Heart left ventricle (tissue), 16 donors: ENCODE measurements around the gene MAG. TPM values are rescaled to one million over a fixed set of nuclear protein-coding genes. Genes with fewer than 3 reads are reported as not detected.
A peak's percentile ranks its signal among the peaks of the same experiment; 100 is the strongest.

Experiments used
- ATAC-seq, 4 donors: fragments of 200-7000 bp; cut with Tn5 transposase; one replicate each; pipeline ENCODE4 v1.9.1; 2020 to 2022; ENCODE audit warnings: moderate library complexity in 4 of 4, mild to moderate bottlenecking in 3 of 4, moderate number of reproducible peaks in 1 of 4
- DNase-seq, 5 donors: peaks; one replicate each; pipeline ENCODE4 v3.0.0-alpha.2; 2020
- H3K27ac ChIP-seq, 12 donors: fragments of 200-600 bp; sonication (generic) in 4 of 12; one replicate each; pipeline versions ENCODE4 v1.5.0 to v1.8.0; 2016 to 2022; ENCODE audit warnings: mild to moderate bottlenecking in 2 of 12
- H3K27me3 ChIP-seq, 9 donors: fragments of 200-600 bp; sonication (generic) in 2 of 9; one replicate each; pipeline versions ENCODE4 v1.5.1 to v1.8.0; 2016 to 2022; ENCODE audit warnings: mild to moderate bottlenecking in 3 of 9
- H3K36me3 ChIP-seq, 9 donors: fragments of 200-600 bp; sonication (generic) in 2 of 9; one replicate each; pipeline versions ENCODE4 v1.5.0 to v1.8.0; 2018 to 2022; ENCODE audit warnings: mild to moderate bottlenecking in 2 of 9
- H3K4me1 ChIP-seq, 12 donors: fragments of 200-600 bp; sonication (generic) in 4 of 12; one replicate each; pipeline versions ENCODE4 v1.5.0 to v1.8.0; 2016 to 2022; ENCODE audit warnings: mild to moderate bottlenecking in 3 of 12
- H3K4me3 ChIP-seq, 12 donors: fragments of 200-600 bp; sonication (generic) in 4 of 12; one replicate each; pipeline versions ENCODE4 v1.5.0 to v1.8.0; 2017 to 2022; ENCODE audit warnings: mild to moderate bottlenecking in 9 of 12, moderate library complexity in 4 of 12
- H3K9me3 ChIP-seq, 12 donors: fragments of 200-600 bp; sonication (generic) in 4 of 12; one replicate each; pipeline versions ENCODE4 v1.5.0 to v1.8.0; 2016 to 2022; ENCODE audit warnings: mild to moderate bottlenecking in 1 of 12
- POLR2A ChIP-seq, 2 donors: fragments of 450-650 bp; IDR thresholded peaks; one replicate each; pipeline ENCODE4 v1.6.1; 2017; ENCODE audit warnings: antibody characterized with exemption in 2 of 2, mild to moderate bottlenecking in 2 of 2, moderate library complexity in 2 of 2
- WGBS, 4 donors: extraction: QIAGEN DNeasy Blood & Tissue Kit in 2 of 4; methylation state at CpG; one replicate each; pipeline versions ENCODE4 v1.1.5 to v1.1.7; 2013 to 2018; 5-methylcytosine and 5-hydroxymethylcytosine counted together
- intact Hi-C, 10 donors: fragments of 100-400 bp; cut with DNase I; formaldehyde crosslinking; loops; one replicate each; pipeline versions ENCODE4 v1.11.1 to v1.14.2; 2022
- polyA plus RNA-seq, 2 donors: library from polyadenylated mRNA; stranded (reverse); fragments of 200-250 nt; gene quantifications; one replicate each; pipeline ENCODE4 v1.2.3, GENCODE V29; 2013
- total RNA-seq, 9 donors: library from RNA; depleted of rRNA in 2 of 9; stranded (reverse); fragments of >200 nt in 2 of 9; fragmentation: NEBNext Ultra II Directional in 3 of 9; extraction: Animal tissue kit (Norgen Biotek cat#: 25700) in 3 of 9; gene quantifications; one replicate each; pipeline versions ENCODE4 v1.1.0 to v1.2.4, GENCODE V29; 2016 to 2023
- TF ChIP-seq, protein P1 (sequence below), 12 donors: fragments of 200-600 bp; sonication (generic) in 4 of 12; IDR thresholded peaks; one replicate each; pipeline versions ENCODE4 v1.5.0 to v1.8.0; 2018 to 2022; ENCODE audit warnings: antibody characterized with exemption in 12 of 12, mild to moderate bottlenecking in 5 of 12
- donor health status: ischemic (EF 13 %, LVEDD 7.1; RV severe dilation, severe dysfunction).
- donor health status: healthy with polysubstance abuse.
- donor health status: DM: no; HTN: yes; CAD: no.
- donor health status: DM: no; HTN: no; CAD: no.
- donor health status: ischemic (EF 25% LVEDD 6.9; RV normal size, moderate dysfunction).
- donor health status: ischemic (EF 25% LVEDD 5.7; RV mildly dilated, moderate dysfunction).
- donor health status: healthy.
- donor health status: DM: yes; HTN: yes; CAD: no.
- donor health status: ischemic (EF 35%, LVEDD 5.7; RV mildly dilated, moderate dysfunction).
- donor health status: nonischemic (EF 11% LVEDD 7.7; RV severe dilation, severe dysfunction).
- donor health status: DM: yes; HTN: yes; CAD: no.
- donor health status: PGD.
- donor health status: ischemic (EF 29% LVEDD 5.4; RV normal size, mild dysfunction).
- donor health status: nonischemic (EF 23%, LVEDD 6.1; RV moderate dilation, normal function).

MAG gene
- total and polyA plus RNA-seq, 11 donors, result 0.30 to 0.72 TPM; not detected in 9

GRCh38 chr19:35248310-35249145, 43.4 kb upstream of the MAG start, which contains the start of gene LSR:
LSR (plus strand) TSS chr19:35249002; CDS start chr19:35249023, 21 bp downstream.
- 0 to 2% (median 1%) methylated on average over 37 to 69 of the region's 69 CpGs for WGBS, 4 donors
- DNase-seq (peak in 2 of 5 donors; percentile 53 to 58), ATAC-seq (peak; percentile 69 to 88 (median 84))
- Histone ChIP-seq H3K9me3 (peaks cover 0 to 5% (median 0%) of the 10 kb centered on the region in 12 donors), H3K27ac (peak within 1 kb of the TSS; percentile 7 to 84 (median 64)), H3K36me3 (peaks cover 0 to 7% (median 0%) of the 10 kb centered on the region in 9 donors), H3K27me3 (peaks cover 12 to 30% (median 25%) of the 10 kb centered on the region in 9 donors), H3K4me3 (peak within 1 kb of the TSS; percentile 34 to 70 (median 58)), H3K4me1 (peaks cover 0 to 35% (median 7%) of the 10 kb centered on the region in 12 donors)
- TF ChIP-seq POLR2A (IDR thresholded peaks at IDR 0.05), result no peak
- TF ChIP-seq, protein P1, sequence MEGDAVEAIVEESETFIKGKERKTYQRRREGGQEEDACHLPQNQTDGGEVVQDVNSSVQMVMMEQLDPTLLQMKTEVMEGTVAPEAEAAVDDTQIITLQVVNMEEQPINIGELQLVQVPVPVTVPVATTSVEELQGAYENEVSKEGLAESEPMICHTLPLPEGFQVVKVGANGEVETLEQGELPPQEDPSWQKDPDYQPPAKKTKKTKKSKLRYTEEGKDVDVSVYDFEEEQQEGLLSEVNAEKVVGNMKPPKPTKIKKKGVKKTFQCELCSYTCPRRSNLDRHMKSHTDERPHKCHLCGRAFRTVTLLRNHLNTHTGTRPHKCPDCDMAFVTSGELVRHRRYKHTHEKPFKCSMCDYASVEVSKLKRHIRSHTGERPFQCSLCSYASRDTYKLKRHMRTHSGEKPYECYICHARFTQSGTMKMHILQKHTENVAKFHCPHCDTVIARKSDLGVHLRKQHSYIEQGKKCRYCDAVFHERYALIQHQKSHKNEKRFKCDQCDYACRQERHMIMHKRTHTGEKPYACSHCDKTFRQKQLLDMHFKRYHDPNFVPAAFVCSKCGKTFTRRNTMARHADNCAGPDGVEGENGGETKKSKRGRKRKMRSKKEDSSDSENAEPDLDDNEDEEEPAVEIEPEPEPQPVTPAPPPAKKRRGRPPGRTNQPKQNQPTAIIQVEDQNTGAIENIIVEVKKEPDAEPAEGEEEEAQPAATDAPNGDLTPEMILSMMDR (IDR thresholded peaks at IDR 0.05), result no peak
- intact Hi-C loops, result loop anchor here in 1 of 10 donors (10.0 kb wide), 1 partner anchor 94 kb away; the partner anchor contains the start of gene FXYD5

DNA sequence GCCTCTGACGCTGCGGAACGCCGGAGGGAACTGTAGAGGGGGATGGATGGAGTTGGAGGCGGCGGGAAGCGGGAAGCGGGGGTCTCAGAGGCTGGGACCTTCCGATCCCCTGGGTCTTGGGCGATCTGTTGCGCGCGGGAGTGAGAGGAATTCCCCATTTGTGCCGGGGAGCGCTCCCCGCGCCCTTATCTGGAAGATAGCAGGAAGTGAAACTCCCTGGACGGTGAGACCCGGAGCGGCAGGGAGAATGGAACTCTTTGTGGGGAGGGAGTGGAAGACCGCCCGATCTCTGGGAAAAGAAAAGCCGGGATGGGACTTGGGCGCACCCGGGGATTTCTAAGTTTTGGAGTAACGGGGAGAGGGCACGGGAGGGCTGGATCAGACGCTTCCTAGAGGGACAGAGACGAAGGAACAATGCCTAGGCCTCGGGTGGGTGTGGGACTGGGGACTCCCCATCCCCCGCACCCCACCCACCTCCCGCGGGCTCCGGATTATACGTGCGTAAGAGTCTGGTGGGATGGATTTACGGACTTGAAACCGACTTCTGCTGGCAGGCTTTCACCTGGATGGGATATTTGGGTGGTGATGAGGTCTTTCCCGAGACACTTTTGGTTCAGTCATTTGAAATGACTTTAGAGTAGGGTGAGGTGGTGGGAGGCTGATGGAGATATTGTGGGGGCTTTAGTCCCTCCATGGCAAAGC, 42.7 kb upstream of the MAG start:
- WGBS, 4 donors, result 8 to 13% (median 10%) methylated on average over 28 to 39 of the region's 39 CpGs
- Histone ChIP-seq H3K4me3 (peak overlapping the region; percentile 34 to 70 (median 58)), H3K27ac (peak overlapping the region in 9 of 12 donors; percentile 38 to 84 (median 69)), H3K27me3 (peaks cover 12 to 30% (median 25%) of the 10 kb centered on the region in 9 donors), H3K36me3 (peaks cover 0 to 7% (median 0%) of the 10 kb centered on the region in 9 donors), H3K9me3 (peaks cover 0 to 5% (median 0%) of the 10 kb centered on the region in 12 donors), H3K4me1 (peaks cover 0 to 35% (median 9%) of the 10 kb centered on the region in 12 donors)
- intact Hi-C loops, result loop anchor here in 1 of 10 donors (10.0 kb wide), 1 partner anchor 94 kb away; the partner anchor contains the start of gene FXYD5
- DNase-seq (peak in 1 of 5 donors; percentile 20), ATAC-seq (no peak)
- TF ChIP-seq, protein P1 (IDR thresholded peaks at IDR 0.05), result no peak
- no peak for TF ChIP-seq POLR2A (IDR thresholded peaks at IDR 0.05)

GRCh38 chr19:35249848-35250711, 41.9 kb upstream of the MAG start:
- ATAC-seq, result no peak
- peaks cover 0 to 7% (median 0%) of the 10 kb centered on the region in 9 donors for H3K36me3 ChIP-seq
- peaks cover 0 to 39% (median 11%) of the 10 kb centered on the region in 12 donors for H3K4me1 ChIP-seq
- peaks cover 0 to 5% (median 0%) of the 10 kb centered on the region in 12 donors for H3K9me3 ChIP-seq
- TF ChIP-seq POLR2A (IDR thresholded peaks at IDR 0.05), result no peak
- TF ChIP-seq, protein P1 (IDR thresholded peaks at IDR 0.05), result no peak
- peak in 1 of 5 donors; percentile 16 for DNase-seq
- intact Hi-C loops, result loop anchor here in 1 of 10 donors (10.0 kb wide), 1 partner anchor 95 kb away; the partner anchor contains the start of gene FXYD5
- H3K4me3 ChIP-seq, result peak overlapping the region in 8 of 12 donors; percentile 55 to 70 (median 60)
- WGBS, 4 donors, result 92 to 95% (median 92%) methylated on average over 30 to 34 of the region's 34 CpGs
- H3K27ac ChIP-seq, result peak overlapping the region in 2 of 12 donors; percentile 69 to 74
- peaks cover 12 to 30% (median 25%) of the 10 kb centered on the region in 9 donors for H3K27me3 ChIP-seq
